Measurements from ENCODE around the gene MORC3.
"Not testable (repeated sequence)": the region's sequence is repeated elsewhere in the genome, so short reads cannot be mapped to it uniquely, and the experiment has no call there.

The MORC3 gene

GRCh38 chr21:36386031-36386642, 66.1 kb downstream of the MORC3 start:
- FAIRE-seq, result no peak

- no peak for FAIRE-seq
Observed at GRCh38 chr21:36388096-36388495, 68.1 kb downstream of the MORC3 start.

- FAIRE-seq, result no peak
Observed at GRCh38 chr21:36388835-36389234, 68.8 kb downstream of the MORC3 start.

DNA sequence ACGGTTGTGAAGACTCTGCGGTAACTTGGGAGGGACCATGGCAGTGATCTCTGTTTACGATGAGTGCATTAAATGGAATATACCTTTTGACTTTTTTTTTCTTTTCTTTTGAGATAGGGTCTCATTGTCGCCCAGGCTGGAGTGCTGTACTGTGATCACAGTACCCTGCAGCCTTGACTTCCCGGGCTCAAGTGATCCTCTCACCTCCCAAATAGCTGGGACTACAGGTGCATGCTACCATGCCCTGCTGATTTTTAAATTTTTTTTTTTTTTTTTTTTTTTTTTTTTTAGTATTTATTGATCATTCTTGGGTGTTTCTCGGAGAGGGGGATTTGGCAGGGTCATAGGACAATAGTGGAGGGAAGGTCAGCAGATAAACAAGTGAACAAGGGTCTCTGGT, 71.7 kb downstream of the MORC3 start:
- FAIRE-seq, result not testable (repeated sequence)

DNA sequence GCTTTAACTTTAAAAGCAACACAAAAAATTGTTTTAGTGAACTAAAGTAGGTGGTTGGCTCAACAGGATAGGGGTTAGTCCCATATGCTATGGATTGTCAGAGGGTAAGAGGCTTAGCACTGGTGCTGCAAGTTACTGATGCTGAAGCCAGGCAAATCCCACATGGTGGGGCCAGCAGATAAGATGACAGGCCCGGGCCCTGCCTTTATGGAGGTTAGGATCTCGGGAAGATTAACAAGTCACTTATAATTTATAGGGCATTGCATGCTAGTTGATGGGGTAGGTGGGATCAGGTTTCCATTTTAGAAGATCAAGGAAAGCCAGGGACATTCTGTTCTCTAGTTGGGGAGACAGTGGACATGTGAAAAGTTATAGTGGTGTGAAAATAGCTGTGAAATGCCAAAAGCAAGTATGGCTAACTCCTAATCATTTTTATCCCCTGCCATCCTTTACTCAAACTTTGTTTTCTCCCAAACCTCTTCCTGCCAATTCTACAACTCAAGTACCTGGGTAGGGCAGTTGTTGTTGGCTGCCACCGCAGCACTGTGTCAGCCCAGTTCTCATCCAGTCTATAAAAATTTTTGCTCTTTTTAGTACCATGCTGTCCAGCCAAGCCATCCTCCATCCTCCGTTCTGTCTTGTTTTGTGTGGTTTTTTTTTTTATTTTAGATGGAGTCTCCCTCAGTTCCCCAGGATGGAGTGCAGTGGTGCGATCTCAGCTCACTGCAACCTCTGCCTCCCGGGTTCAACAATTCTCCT, 75.5 kb downstream of the MORC3 start:
- FAIRE-seq, result no peak

- FAIRE-seq, result no peak
Observed at GRCh38 chr21:36396325-36396724, 76.3 kb downstream of the MORC3 start.

DNA sequence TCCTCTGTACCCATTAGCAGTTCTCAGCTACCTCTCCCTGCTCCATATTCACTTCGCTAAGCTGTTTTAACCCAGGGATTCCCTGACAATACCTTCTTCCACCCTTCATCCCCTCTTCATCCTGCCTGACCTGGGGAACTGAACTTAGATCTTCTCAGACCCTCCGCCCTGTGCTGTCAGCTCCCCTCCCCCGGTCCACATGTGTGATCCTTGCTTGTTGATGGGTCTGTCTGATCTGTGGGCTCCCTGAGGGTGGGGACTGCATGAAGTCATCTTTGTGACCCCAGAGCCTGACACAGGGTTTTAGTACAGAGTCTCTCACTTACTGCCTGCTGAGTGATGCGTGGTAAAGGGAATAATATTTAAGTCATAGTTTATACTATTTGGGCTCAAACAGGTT, 77.0 kb downstream of the MORC3 start:
- FAIRE-seq, result no peak

- FAIRE-seq, result no peak
Observed at GRCh38 chr21:36397606-36398005, 77.6 kb downstream of the MORC3 start.

- FAIRE-seq, result not testable (repeated sequence)
Observed at GRCh38 chr21:36399736-36400135, 79.7 kb downstream of the MORC3 start.

DNA sequence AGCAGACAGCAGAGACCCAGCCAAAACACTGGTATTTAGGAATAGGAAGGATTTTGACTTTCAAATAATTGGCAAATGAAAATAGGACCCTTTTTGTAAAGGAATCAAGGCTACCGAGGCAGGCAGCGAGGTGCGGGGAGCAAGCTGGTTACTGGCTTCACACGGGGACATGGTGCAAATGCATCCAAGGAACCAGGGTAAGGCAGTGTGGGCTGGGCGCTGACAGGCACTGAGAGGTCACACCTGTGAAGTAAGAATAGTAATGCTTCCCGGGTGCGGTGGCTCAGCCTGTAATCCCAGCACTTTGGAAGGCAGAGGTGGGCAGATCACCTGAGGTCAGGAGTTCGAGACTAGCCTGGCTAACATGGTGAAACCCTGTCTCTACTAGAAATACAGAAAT, 80.7 kb downstream of the MORC3 start:
- FAIRE-seq, result no peak

GRCh38 chr21:36402339-36402738, 82.3 kb downstream of the MORC3 start:
- FAIRE-seq, result no peak

DNA sequence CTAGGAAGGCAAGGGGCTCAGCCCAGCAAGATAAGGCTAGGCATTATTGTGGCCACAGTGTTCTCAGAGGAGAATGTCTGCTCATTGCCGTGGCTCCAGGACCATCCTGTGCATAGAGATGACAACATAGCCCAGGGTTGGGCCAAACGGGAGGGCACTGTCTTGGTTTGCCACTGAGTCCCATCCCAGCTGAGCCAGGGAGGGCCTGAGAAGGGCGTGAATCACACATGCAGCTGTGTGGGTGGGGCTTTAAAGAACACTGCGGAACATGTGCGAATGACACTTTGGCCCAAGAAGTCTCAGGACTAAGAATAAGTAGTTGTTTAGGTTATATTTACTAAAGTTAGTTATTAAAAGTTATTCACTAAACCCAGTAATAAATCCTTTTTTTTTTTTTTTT, 83.7 kb downstream of the MORC3 start:
- no peak for FAIRE-seq

GRCh38 chr21:36408568-36408967, 88.6 kb downstream of the MORC3 start:
- no peak for FAIRE-seq

- no peak for FAIRE-seq
Observed at GRCh38 chr21:36411301-36411700, 91.3 kb downstream of the MORC3 start.

- no peak for FAIRE-seq
Observed at GRCh38 chr21:36412916-36413315, 92.9 kb downstream of the MORC3 start.

- no peak for FAIRE-seq
Observed at GRCh38 chr21:36415375-36415774, 95.4 kb downstream of the MORC3 start.

- no peak for FAIRE-seq
Observed at GRCh38 chr21:36419241-36419640, 99.2 kb downstream of the MORC3 start.

GRCh38 chr21:36419996-36420395, 100.0 kb downstream of the MORC3 start:
- peak; percentile 21 for FAIRE-seq

DNA sequence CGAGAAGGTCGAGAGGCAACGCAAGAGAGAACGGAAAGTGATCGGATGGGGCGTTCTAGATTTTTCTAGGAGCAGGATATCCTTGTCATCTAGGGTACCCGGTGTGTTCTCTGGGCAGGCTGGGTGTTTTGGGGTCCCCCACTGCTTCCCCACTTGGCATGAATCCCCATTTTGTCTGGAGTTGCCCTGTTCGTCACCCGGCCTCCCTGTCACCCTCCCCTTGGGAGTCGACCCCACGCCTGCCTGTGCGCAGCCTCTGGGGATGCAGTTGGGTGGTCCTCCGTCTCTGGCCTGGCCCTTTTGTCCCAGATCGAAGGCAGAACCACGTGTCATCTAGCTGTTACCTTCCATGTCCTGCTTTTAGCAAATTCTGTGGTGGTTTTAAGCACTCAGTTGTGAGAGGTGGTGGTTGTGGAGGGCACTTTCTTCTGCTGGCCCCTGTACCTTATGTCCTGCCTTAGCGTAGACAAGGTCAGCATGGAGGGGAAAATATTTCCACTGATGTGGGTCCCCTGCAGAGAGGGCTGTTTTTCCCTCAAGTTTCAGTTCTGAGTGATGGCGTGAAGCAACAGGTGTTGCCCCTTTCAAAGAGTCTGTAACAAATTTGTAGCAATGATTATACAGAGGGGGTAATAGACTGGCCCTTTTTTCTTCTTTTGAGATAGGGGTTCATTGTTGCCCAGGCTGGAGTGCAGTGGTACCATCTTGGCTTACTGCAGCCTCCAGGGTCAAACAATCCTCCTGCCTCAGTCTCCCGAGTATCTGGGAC, 100.8 kb downstream of the MORC3 start:
- no peak for FAIRE-seq

DNA sequence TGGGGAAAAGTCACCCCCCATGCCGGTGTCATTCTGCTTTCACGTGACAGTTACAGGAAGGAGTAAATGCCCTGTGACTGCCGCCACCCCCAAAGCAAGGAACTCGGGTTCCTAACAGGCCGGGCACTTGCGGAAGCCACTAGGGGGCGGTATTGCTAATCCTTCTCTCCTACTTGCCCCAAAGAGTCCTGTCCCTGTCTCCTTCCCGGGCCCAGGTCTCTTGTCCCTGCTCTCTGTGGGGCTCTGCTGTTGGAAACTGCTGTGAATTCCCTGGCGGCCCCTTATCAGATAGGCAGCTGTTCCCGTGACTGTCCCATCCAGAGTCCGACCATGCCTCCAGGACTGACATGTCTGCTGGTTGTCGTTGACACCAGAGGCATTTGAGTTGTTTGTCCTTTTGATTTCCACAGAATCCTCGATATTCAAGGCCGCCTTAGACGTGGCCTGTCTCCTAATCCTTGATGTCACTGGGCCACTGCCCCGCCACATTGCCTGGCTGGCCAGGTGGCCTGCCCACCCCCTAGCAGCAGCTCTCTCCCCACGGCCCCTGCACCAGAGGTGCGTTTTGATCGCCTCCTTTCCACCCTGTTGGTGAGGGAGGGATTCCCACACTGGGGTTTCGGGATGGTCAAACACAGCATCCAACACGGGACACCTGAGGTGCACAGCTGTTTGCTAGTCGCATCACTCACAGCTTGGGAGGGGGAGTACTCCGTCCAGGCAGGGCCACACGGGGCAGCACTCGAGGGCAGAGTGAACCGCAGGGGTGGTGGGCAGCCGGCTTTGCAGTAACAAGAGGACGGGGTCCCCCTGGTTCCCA, 102.5 kb downstream of the MORC3 start:
- FAIRE-seq, result no peak

DNA sequence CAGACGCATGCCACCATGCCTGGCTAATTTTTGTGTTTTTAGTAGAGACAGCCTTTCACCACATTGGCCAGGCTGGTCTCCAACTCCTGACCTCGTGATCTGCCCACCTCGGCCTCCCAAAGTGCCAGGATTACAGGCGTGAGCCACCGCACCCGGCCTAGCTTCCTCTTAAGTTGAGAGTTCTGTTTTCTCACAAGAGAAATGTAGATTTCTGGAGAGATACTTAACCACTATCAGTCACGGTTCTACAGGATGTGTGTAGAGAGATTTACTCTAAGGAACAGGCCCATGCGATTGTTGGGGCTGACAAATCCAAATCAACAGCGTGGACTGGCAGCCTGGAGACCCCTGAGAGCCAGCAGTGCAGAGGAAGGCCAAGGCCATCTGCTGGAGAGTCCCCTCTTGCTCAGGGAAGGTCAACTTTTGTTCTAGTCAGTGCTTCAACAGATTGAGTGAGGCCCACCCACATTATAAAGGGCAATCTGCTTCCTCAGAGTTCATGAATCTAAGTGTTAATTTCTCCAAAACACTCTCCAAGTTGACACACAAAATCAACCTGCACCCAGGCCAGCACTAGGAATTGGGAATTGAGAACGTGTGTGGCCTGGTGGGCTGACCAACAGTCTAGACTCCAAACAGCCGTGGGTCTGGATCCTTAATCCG, 103.9 kb downstream of the MORC3 start:
- FAIRE-seq, result no peak

- FAIRE-seq, result no peak
Observed at GRCh38 chr21:36424592-36424991, 104.6 kb downstream of the MORC3 start.

GRCh38 chr21:36425286-36425685, 105.3 kb downstream of the MORC3 start:
- no peak for FAIRE-seq
